Heart right ventricle (tissue), 16 donors: ENCODE measurements around the gene COL18A1. TPM values are rescaled to one million over a fixed set of nuclear protein-coding genes. Genes with fewer than 3 reads are reported as not detected.

Experiments used
- ATAC-seq, 8 donors: fragments of 200-7000 bp; cut with Tn5 transposase; one replicate each; pipeline ENCODE4 v1.9.1; 2020; ENCODE audit warnings: mild to moderate bottlenecking in 8 of 8, moderate library complexity in 8 of 8, moderate number of reproducible peaks in 1 of 8
- DNase-seq, 2 donors: peaks; one replicate each; pipeline ENCODE4 v3.0.0-alpha.2; 2020
- H3K27ac ChIP-seq, 10 donors: fragments of 200-600 bp; sonication (generic) in 2 of 10; one replicate each; pipeline versions ENCODE4 v1.5.0 to v1.8.0; 2020 to 2022; ENCODE audit warnings: mild to moderate bottlenecking in 3 of 10
- H3K27me3 ChIP-seq, 7 donors: fragments of 200-600 bp; one replicate each; pipeline ENCODE4 v1.8.0; 2021 to 2022; ENCODE audit warnings: mild to moderate bottlenecking in 2 of 7
- H3K36me3 ChIP-seq, 9 donors: fragments of 200-600 bp; sonication (generic) in 1 of 9; one replicate each; pipeline versions ENCODE4 v1.5.0 to v1.8.0; 2020 to 2022; ENCODE audit warnings: mild to moderate bottlenecking in 2 of 9
- H3K4me1 ChIP-seq, 9 donors: fragments of 200-600 bp; sonication (generic) in 1 of 9; one replicate each; pipeline versions ENCODE4 v1.5.0 to v1.8.0; 2020 to 2022; ENCODE audit warnings: mild to moderate bottlenecking in 4 of 9
- H3K4me3 ChIP-seq, 10 donors: fragments of 200-600 bp; sonication (generic) in 2 of 10; one replicate each; pipeline versions ENCODE4 v1.5.0 to v1.8.0; 2020 to 2022; ENCODE audit warnings: mild to moderate bottlenecking in 7 of 10, moderate library complexity in 2 of 10
- H3K9me3 ChIP-seq, 11 donors: fragments of 200-600 bp in 10 of 11; sonication (generic) in 2 of 11; one replicate each; pipeline versions ENCODE4 v1.5.0 to v1.8.0; 2013 to 2022; ENCODE audit warnings: mild to moderate bottlenecking in 2 of 11, control low read depth in 1 of 11, moderate library complexity in 1 of 11
- WGBS, 2 donors: extraction: QIAGEN DNeasy Blood & Tissue Kit; methylation state at CpG; one replicate each; pipeline ENCODE4 v1.1.7; 2013; ENCODE audit warnings: inconsistent platforms in 1 of 2; 5-methylcytosine and 5-hydroxymethylcytosine counted together
- intact Hi-C, 10 donors: fragments of 100-400 bp; cut with DNase I; formaldehyde crosslinking; loops; one replicate each; pipeline versions ENCODE4 v1.11.1 to v1.14.2; 2022
- polyA plus RNA-seq, 2 donors: library from polyadenylated mRNA; stranded (reverse); fragments of 200-250 nt; gene quantifications; one replicate each; pipeline ENCODE4 v1.2.3, GENCODE V29; 2013
- total RNA-seq, 10 donors: library from RNA; stranded (reverse); fragmentation: NEBNext Ultra II Directional in 3 of 10; extraction: Animal tissue kit (Norgen Biotek cat#: 25700) in 3 of 10; gene quantifications; one replicate each; pipeline versions ENCODE4 v1.2.1 to v1.2.4, GENCODE V29; 2021 to 2023
- TF ChIP-seq, protein P1 (sequence below), 9 donors: fragments of 200-600 bp; sonication (generic) in 2 of 9; IDR thresholded peaks; one replicate each; pipeline versions ENCODE4 v1.5.0 to v1.8.0; 2021 to 2022; ENCODE audit warnings: antibody characterized with exemption in 9 of 9, mild to moderate bottlenecking in 5 of 9, moderate library complexity in 1 of 9
- donor health status: Arrhythmogenic right ventricular cardiomyopathy.
- donor health status: ischemic (EF 13 %, LVEDD 7.1; RV severe dilation, severe dysfunction).
- donor health status: healthy with polysubstance abuse.
- donor health status: DM: no; HTN: yes; CAD: no.
- donor health status: DM: no; HTN: no; CAD: no.
- donor health status: ischemic (EF 25% LVEDD 6.9; RV normal size, moderate dysfunction).
- donor health status: ischemic (EF 25% LVEDD 5.7; RV mildly dilated, moderate dysfunction).
- donor health status: healthy.
- donor health status: DM: yes; HTN: yes; CAD: no.
- donor health status: Ischemic cardiomyopathy.
- donor health status: ischemic (EF 35%, LVEDD 5.7; RV mildly dilated, moderate dysfunction).
- donor health status: nonischemic (EF 11% LVEDD 7.7; RV severe dilation, severe dysfunction).
- donor health status: DM: yes; HTN: yes; CAD: no.
- donor health status: PGD.
- donor health status: ischemic (EF 29% LVEDD 5.4; RV normal size, mild dysfunction).
- donor health status: nonischemic (EF 23%, LVEDD 6.1; RV moderate dilation, normal function).

Gene COL18A1
- total and polyA plus RNA-seq, 12 donors, result 33.7 to 87.1 (median 52.6) TPM

DNA sequence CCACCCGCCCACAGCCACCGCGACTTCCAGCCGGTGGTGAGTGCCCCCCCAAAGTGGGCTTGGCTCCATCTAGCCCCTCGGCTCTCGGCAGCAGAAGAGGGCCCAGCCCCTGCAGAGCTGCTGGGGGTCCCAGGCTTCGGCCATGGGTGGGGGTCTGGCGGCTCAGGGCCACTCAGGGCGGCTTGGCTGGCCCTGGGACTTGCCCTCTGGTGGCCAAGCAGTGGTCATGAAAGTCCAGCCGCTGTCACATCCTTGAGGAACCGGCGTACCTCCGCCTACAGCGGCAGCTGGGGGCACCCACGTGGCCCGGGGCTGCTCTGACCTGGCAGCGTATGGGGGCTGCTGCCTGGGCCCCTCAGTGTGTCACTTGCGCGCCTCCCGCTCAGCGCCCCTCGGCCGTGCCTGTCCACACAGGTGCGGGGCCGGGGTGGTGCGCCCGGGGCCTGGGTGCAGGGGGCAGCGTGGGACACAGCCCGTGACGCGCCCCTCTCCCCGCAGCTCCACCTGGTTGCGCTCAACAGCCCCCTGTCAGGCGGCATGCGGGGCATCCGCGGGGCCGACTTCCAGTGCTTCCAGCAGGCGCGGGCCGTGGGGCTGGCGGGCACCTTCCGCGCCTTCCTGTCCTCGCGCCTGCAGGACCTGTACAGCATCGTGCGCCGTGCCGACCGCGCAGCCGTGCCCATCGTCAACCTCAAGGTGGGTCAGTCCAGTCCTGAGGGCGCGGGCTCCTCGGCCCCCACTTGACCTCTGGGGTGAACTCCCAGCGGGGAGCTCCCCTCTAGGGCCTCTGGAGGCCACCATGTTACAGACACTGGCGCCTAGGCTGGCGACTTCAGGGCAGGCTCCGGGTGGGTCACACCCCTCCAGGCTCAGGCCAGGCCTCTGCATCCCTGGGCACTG, 104.9 kb downstream of the COL18A1 start:
- Histone ChIP-seq H3K27ac (no peak overlapping the region), H3K9me3 (no peaks in the 10 kb centered on the region), H3K27me3 (no peaks in the 10 kb centered on the region), H3K36me3 (peaks cover 0 to 66% (median 13%) of the 10 kb centered on the region in 9 donors), H3K4me1 (no peaks in the 10 kb centered on the region), H3K4me3 (no peak overlapping the region)
- ATAC-seq (no peak), DNase-seq (peak in 1 of 2 donors; percentile 15)
- intact Hi-C loops, result no loop called here
- WGBS, 2 donors, result 91 to 96% methylated on average over 60 to 61 of the region's 61 CpGs
- TF ChIP-seq, protein P1, sequence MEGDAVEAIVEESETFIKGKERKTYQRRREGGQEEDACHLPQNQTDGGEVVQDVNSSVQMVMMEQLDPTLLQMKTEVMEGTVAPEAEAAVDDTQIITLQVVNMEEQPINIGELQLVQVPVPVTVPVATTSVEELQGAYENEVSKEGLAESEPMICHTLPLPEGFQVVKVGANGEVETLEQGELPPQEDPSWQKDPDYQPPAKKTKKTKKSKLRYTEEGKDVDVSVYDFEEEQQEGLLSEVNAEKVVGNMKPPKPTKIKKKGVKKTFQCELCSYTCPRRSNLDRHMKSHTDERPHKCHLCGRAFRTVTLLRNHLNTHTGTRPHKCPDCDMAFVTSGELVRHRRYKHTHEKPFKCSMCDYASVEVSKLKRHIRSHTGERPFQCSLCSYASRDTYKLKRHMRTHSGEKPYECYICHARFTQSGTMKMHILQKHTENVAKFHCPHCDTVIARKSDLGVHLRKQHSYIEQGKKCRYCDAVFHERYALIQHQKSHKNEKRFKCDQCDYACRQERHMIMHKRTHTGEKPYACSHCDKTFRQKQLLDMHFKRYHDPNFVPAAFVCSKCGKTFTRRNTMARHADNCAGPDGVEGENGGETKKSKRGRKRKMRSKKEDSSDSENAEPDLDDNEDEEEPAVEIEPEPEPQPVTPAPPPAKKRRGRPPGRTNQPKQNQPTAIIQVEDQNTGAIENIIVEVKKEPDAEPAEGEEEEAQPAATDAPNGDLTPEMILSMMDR (IDR thresholded peaks at IDR 0.05), result no peak

DNA sequence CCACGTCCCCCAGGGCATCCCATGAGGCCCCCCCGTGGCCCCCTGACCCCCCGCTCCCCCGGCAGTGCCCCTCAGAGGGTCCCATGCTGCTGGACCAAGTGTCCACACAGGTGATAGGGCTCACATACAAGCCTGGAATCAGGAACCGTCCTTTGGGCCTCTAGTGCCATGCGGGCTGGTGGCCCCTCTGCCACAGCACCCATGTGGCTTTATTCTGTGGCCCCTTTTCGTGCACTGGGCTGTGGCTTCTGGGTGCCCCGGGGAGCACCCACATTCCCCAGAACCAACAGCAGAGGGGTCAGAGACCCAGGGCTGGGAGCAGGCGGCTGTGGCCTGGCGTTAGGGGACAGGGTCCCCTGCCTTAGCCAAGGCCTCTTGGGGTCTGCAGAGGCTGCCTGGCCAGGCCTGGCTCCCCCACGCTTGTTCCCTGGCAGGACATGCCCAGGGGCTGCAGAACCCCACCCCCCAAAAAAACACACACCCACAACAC, 105.5 kb downstream of the COL18A1 start:
- Histone ChIP-seq H3K27ac (no peak overlapping the region), H3K27me3 (no peaks in the 10 kb centered on the region), H3K4me1 (no peaks in the 10 kb centered on the region), H3K9me3 (no peaks in the 10 kb centered on the region), H3K36me3 (peaks cover 0 to 59% (median 13%) of the 10 kb centered on the region in 9 donors), H3K4me3 (no peak overlapping the region)
- ATAC-seq (no peak), DNase-seq (peak in 1 of 2 donors; percentile 10)
- TF ChIP-seq, protein P1 (IDR thresholded peaks at IDR 0.05), result no peak
- WGBS, 2 donors, result 92 to 94% methylated on average over 11 of the region's 11 CpGs
- intact Hi-C loops, result no loop called here

DNA sequence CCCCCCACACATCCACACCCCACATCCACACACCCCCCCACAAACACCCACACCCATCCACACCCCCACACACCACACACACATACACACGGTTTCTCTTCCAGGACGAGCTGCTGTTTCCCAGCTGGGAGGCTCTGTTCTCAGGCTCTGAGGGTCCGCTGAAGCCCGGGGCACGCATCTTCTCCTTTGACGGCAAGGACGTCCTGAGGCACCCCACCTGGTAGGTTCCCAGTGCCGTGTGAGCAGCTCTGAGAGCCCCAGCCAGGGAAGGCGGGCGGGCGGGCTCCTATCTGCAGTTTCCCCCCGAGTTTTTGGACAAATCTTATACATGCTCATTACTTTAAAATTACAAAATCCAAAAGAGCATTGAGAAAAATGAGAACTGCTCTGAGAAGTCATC, 106.0 kb downstream of the COL18A1 start:
- ATAC-seq, result no peak
- 88 to 90% methylated on average over 12 of the region's 12 CpGs for WGBS, 2 donors
- intact Hi-C loops, result no loop called here
- Histone ChIP-seq H3K27me3 (no peaks in the 10 kb centered on the region), H3K4me3 (no peak overlapping the region), H3K36me3 (peaks cover 0 to 55% (median 13%) of the 10 kb centered on the region in 9 donors), H3K9me3 (no peaks in the 10 kb centered on the region), H3K27ac (no peak overlapping the region), H3K4me1 (no peaks in the 10 kb centered on the region)
- TF ChIP-seq, protein P1 (IDR thresholded peaks at IDR 0.05), result no peak
- peak in 1 of 2 donors; percentile 9 for DNase-seq

DNA sequence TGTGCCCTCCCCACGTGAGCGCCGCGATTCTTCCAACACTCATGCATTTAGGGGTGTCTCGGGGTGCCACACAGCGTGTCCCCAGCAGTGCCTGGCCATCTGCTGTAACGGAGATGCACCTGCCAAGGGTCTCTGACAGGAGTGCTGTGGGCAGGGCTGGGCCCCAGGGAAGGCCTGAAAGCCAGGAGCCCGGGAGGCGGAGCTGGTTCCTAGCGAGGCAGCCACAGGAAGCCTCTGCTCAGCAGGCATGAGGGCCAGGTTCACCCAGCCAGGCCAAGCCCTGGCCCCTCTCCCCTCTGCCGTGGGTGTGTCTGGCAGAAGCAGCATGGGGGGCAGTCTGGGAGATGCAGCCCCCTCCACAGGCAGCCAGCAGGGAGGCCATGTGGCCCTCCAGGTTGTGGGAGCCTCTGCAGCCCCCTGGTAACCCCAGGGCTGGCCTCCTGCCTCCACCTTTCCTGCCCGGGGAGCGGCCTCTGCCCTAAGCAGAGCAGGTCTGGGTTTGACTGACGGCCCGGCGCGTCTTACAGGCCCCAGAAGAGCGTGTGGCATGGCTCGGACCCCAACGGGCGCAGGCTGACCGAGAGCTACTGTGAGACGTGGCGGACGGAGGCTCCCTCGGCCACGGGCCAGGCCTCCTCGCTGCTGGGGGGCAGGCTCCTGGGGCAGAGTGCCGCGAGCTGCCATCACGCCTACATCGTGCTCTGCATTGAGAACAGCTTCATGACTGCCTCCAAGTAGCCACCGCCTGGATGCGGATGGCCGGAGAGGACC, 106.9 kb downstream of the COL18A1 start:
- TF ChIP-seq, protein P1 (IDR thresholded peaks at IDR 0.05), result no peak
- peak in 1 of 2 donors; percentile 8 for DNase-seq
- H3K9me3 ChIP-seq, result no peaks in the 10 kb centered on the region
- no peaks in the 10 kb centered on the region for H3K27me3 ChIP-seq
- H3K4me1 ChIP-seq, result no peaks in the 10 kb centered on the region
- H3K27ac ChIP-seq, result no peak overlapping the region
- intact Hi-C loops, result no loop called here
- H3K4me3 ChIP-seq, result no peak overlapping the region
- ATAC-seq, result no peak
- 89 to 93% methylated on average over 35 of the region's 35 CpGs for WGBS, 2 donors
- peaks cover 0 to 51% (median 12%) of the 10 kb centered on the region in 9 donors for H3K36me3 ChIP-seq
